AG04450 (cell line): ENCODE results near the gene ARNT2. TPM values are rescaled to one million over a fixed set of nuclear protein-coding genes. Genes with fewer than 3 reads are reported as not detected.

Source experiments
- CTCF ChIA-PET: fragments of 300-600, 350-600 bp; formaldehyde crosslinking; extraction: SDS; loops from one replicate; lab custom pipeline; 2022; ENCODE audit warnings: antibody characterized with exemption, inconsistent platforms; lab: Charles Lee
- POLR2A ChIA-PET: fragments of 350-600 bp; formaldehyde crosslinking; extraction: SDS; loops from one replicate; lab custom pipeline; 2021; ENCODE audit warnings: antibody characterized with exemption, inconsistent platforms; lab: Yijun Ruan, JAX
- DNase-seq: peaks from one replicate; pipeline ENCODE4 v3.0.0-alpha.2; 2011; ENCODE audit warnings: low read depth, low spot score
- H3K27ac ChIP-seq: one replicate; pipeline ENCODE4 v1.5.1; 2012; ENCODE audit warnings: low read depth, low read length, control low read depth
- H3K27me3 ChIP-seq: one replicate; pipeline ENCODE4 v1.6.0; 2012; ENCODE audit warnings: low read length; ENCODE audit not compliant: control insufficient read depth, insufficient read depth
- H3K4me3 ChIP-seq: 2 replicates; pipeline ENCODE4 v1.5.1; 2011; ENCODE audit warnings: mild to moderate bottlenecking, low read depth, low read length, control low read depth
- H3K9me3 ChIP-seq: 2 replicates; pipeline ENCODE4 v1.5.1; 2012; ENCODE audit warnings: low read length; ENCODE audit not compliant: control insufficient read depth, insufficient read depth
- polyA plus RNA-seq: library from polyadenylated mRNA; depleted of rRNA; stranded (reverse); fragments of >200 nt; gene quantifications from 2 replicates; pipeline ENCODE4 v1.2.3, GENCODE V29; 2011
- TF ChIP-seq, protein P1 (sequence below): IDR thresholded peaks from 2 replicates; pipeline ENCODE4 v1.5.1; 2011; ENCODE audit warnings: low read depth, low read length, control low read depth, inconsistent platforms

ARNT2 gene
- polyA plus RNA-seq, 1 experiment: 36.8 TPM

DNA sequence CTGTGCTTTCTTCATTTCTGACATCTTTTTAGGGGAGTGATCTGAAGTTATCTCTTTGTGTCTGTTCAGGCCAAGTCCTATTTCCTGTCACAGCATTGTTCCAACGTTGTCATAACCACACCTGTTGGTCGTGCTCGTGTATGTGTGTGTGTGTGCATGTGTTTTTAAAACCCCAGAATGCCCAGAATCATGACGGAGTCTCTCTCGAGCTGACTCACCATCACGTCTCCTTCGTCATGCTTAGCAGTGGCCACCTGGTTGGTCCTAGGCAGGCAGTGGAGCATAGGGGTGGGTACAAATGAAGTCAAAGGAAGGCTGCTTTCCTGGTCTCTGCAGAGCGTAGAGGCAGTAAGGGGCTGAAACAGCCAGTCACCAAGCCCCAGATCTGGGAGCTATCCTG lies 164.1 kb downstream of the ARNT2 start:
- H3K9me3 ChIP-seq: no peaks in the 10 kb centered on the region
- TF ChIP-seq, protein P1, sequence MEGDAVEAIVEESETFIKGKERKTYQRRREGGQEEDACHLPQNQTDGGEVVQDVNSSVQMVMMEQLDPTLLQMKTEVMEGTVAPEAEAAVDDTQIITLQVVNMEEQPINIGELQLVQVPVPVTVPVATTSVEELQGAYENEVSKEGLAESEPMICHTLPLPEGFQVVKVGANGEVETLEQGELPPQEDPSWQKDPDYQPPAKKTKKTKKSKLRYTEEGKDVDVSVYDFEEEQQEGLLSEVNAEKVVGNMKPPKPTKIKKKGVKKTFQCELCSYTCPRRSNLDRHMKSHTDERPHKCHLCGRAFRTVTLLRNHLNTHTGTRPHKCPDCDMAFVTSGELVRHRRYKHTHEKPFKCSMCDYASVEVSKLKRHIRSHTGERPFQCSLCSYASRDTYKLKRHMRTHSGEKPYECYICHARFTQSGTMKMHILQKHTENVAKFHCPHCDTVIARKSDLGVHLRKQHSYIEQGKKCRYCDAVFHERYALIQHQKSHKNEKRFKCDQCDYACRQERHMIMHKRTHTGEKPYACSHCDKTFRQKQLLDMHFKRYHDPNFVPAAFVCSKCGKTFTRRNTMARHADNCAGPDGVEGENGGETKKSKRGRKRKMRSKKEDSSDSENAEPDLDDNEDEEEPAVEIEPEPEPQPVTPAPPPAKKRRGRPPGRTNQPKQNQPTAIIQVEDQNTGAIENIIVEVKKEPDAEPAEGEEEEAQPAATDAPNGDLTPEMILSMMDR: no peak
- no peaks in the 10 kb centered on the region for H3K27me3 ChIP-seq
- no peak overlapping the region for H3K4me3 ChIP-seq
- peak overlapping the region; percentile 25 for H3K27ac ChIP-seq
- DNase-seq: no peak
- ChIA-PET CTCF (interaction anchor here (0.6 to 6.2 kb wide), 49 partner anchors 8 to 403 kb away, joined by 3 to 169 read pairs (median 5); partner anchors contain the start of gene CEMIP), POLR2A (interaction anchor here (0.5 to 1.8 kb wide), 4 partner anchors 106 to 220 kb away, joined by 3 to 12 read pairs (median 6); partner anchors contain the start of genes ABHD17C and CEMIP)

DNA sequence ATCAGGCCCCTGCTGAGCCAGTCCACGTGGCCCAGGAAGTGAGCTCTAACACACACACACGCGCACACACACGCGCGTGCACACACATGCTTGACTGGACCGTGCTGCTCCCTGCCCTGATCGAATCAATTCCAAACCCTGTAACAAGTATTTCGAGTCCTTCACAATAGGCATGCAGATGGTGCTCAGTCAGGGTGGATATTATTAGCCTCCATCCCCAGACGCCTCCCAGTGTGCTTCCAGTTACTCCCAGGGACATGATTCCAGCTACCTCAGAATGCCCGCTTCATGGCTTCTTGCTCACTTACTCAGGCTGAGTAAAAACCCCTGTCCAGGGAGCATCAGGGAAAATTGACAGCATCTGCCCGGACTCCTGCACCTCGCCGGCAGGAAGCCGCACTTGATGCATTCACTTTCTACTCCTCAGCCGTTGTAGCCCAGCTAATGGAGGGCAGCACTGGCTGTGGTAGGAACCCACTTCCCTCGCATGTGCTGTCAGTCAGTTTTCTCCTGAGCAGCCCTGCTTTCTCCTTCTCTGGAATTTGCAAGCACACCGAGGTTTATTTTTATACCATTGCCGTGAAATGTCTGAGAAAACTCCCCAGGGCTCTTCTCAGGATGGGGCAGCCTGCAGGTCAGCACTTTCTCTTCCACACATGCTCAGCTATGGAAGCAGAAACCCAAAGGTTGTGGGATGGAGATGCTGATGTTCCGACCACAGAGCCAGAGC lies 164.9 kb downstream of the ARNT2 start:
- CTCF ChIA-PET: interaction anchor here (0.6 to 6.2 kb wide), 9 partner anchors 17 to 220 kb away, joined by 3 to 169 read pairs (median 10); partner anchors contain the start of gene CEMIP
- DNase-seq: no peak
- H3K4me3 ChIP-seq: no peak overlapping the region
- TF ChIP-seq, protein P1: no peak
- H3K27me3 ChIP-seq: no peaks in the 10 kb centered on the region
- peak overlapping the region; percentile 11 for H3K27ac ChIP-seq
- POLR2A ChIA-PET: interaction anchor here (1.6 to 1.8 kb wide), 2 partner anchors 105 to 210 kb away, joined by 4 to 12 read pairs; partner anchors contain the start of gene CEMIP
- no peaks in the 10 kb centered on the region for H3K9me3 ChIP-seq

DNA sequence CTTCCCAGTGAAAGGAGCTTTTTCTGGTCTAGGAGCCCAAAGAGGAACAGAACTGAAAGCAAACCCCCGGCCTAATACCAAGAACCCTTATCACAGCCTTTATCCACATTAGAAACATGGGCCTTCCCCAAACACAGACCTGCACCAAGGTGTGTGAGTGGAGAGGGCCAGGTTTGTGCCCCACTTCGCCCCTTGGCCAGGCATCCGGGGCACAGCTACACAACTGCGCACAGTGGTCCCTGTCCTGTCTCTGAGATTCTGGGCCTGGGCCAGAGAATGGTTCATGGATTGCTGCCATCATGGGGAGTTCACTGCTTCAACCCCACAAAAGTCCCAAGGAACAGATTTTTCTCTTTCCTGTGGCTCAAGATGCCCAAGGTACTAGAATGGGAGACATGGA lies 165.5 kb downstream of the ARNT2 start:
- no peak overlapping the region for H3K27ac ChIP-seq
- CTCF ChIA-PET: interaction anchor here (6.2 kb wide), 1 partner anchor 208 kb away, joined by 169 read pairs; the partner anchor contains the start of gene CEMIP
- no peaks in the 10 kb centered on the region for H3K27me3 ChIP-seq
- no peak for DNase-seq
- TF ChIP-seq, protein P1: no peak
- no peak overlapping the region for H3K4me3 ChIP-seq
- H3K9me3 ChIP-seq: no peaks in the 10 kb centered on the region
- POLR2A ChIA-PET: no interaction called here

DNA sequence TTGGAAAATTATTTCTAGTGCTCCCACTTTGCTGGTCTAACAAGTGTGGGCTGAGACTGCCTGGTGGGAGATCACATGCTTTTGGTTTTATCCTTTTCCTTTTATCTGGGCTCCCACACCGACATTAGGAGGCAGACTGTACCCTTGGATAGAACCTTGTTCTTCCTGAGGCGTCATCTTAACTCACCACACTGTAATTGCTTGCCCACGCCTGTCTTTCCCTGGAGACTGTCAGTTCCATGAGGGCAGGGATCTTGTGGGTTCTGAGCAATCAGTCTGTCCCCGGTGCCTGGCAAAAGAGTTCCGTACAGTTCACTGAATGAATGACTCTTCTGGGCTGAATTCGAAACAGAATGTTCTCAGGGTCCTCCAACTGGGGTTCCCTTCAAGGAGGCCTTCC lies 166.4 kb downstream of the ARNT2 start:
- Histone ChIP-seq H3K27ac (no peak overlapping the region), H3K9me3 (no peaks in the 10 kb centered on the region), H3K4me3 (no peak overlapping the region), H3K27me3 (no peaks in the 10 kb centered on the region)
- TF ChIP-seq, protein P1: no peak
- no peak for DNase-seq
- CTCF ChIA-PET: interaction anchor here (0.7 to 1.5 kb wide), 2 partner anchors 206 to 209 kb away, joined by 3 to 4 read pairs; partner anchors contain the start of gene CEMIP
- POLR2A ChIA-PET: no interaction called here

DNA sequence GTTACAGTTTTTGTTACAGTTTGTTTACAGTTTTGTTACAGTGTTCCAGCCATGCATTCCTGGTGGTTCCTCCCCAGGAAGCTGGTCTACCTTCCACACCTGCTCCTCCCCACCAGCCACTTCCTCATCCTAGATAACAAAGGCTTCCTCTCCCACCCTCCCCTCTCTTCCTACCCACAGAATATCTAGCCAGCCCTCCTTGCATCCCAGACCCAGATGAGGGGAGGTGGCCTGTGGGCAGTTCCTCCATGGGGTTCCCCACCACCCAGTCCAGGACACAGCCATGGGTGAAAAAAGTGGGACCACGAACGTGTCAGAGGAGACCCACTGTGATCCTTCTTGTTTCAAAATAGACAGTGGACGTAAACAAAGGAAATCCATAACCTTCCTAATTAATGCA lies 168.2 kb downstream of the ARNT2 start:
- Histone ChIP-seq H3K27ac (no peak overlapping the region), H3K27me3 (no peaks in the 10 kb centered on the region), H3K9me3 (no peaks in the 10 kb centered on the region; the same call in 1 of the 2 replicates), H3K4me3 (no peak overlapping the region)
- CTCF ChIA-PET: interaction anchor here (1.7 kb wide), 1 partner anchor 204 kb away, joined by 4 read pairs; no protein-coding TSS in a partner anchor
- TF ChIP-seq, protein P1: no peak
- POLR2A ChIA-PET: no interaction called here
- no peak for DNase-seq
